IPS DF 4.7 (cell line): ENCODE measurements around the gene NOS1.

Experiments used
- DNase-seq: peaks from one replicate; pipeline ENCODE4 v3.0.0-alpha.2; 2013; ENCODE audit warnings: low spot score; ENCODE audit errors: extremely low read depth

Gene NOS1

DNA sequence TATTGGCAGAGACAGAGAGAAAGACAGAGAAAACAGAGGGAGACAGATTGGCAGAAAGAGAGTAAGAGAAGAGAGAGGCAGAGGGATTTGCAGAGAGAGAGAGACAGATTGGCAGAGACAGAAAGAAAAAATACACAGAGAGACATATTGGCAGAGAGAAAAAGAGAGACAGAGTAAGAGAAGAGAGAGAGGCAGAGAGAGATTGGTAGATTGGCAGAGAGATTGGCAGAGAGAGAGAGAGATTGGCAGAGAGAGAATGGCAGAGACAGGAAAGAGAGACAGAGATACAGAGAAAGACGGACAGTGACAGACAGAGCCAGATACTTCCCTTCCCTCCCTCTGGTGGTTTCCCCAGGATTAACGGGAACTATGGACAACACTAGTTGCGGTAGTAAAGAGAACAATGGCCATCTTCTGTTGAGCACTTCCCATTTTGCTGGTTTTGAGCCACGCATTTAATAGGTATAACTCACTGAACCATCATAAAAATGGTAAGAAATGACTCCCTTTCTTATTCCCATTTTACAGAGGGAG is 2.6 kb upstream of the NOS1 start:
- DNase-seq = no peak

DNA sequence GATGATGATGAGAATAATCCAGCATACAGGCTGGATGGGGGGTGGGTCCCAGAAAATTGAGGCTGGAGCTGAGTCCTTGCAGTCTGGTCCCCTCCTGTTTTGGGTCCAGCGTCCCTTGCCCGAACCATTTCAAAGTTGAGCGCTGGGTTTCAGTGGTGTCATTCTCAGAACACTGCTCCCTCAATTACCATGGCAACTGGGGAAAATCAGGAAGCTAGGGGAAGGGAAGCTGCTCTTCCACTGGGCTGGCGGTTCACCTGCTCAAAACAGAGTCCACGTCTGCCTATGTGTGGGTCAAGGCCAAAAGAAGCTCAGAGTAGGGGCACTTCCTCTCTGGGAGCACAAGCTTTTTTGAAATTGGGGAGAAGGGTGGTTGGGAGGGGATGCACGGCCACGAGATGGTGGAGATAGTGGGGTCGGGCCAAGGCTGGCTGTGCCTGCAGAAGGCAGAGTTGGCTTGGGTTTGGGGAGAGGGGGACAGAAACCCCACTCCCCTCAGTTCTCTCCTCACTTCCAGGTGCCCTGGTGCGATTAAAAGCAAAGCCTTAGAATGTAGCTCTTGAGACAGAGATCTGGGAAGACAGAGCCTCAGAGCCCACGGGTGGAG is 1.7 kb upstream of the NOS1 start:
- DNase-seq = no peak

DNA sequence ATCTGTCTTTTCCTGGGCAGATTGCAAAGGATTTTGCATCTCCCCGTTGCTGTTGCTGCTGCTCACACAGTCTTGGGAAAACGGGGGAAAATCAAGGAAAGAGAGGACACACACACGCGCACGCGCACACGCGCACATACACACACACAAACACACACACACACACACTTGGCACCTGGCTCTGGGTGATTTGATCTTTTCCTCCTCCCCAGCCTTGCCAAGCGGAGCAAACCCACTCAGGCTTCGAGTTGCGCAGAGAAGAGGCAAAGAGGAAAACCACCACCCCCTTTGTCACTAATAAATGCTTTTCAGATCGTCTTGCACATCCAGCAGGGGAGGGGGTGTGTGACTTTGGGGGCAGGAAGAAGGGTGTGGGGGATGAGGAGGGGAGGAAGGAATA is 965 bp upstream of the NOS1 start:
- no peak for DNase-seq

DNA sequence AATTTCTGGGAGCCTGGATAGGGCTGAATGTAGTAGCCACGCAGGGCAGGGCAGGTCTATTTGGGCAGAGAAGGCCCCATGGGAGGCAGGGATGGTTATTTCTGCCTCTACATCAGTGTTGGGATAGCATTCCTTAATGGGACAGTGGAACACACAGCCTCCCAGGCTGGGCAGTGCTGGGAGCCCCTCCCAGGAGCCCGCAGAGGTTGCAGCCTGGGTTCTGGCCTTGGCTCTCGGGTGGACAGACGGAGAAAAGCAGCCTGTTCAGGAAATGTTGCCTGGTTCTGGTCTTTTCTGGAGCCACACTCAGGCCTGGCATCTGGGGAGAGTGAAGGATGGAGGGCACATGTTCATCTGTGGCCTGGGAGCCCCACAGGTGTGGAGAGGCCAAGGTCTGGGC is 479 bp upstream of the NOS1 start:
- DNase-seq = no peak

DNA sequence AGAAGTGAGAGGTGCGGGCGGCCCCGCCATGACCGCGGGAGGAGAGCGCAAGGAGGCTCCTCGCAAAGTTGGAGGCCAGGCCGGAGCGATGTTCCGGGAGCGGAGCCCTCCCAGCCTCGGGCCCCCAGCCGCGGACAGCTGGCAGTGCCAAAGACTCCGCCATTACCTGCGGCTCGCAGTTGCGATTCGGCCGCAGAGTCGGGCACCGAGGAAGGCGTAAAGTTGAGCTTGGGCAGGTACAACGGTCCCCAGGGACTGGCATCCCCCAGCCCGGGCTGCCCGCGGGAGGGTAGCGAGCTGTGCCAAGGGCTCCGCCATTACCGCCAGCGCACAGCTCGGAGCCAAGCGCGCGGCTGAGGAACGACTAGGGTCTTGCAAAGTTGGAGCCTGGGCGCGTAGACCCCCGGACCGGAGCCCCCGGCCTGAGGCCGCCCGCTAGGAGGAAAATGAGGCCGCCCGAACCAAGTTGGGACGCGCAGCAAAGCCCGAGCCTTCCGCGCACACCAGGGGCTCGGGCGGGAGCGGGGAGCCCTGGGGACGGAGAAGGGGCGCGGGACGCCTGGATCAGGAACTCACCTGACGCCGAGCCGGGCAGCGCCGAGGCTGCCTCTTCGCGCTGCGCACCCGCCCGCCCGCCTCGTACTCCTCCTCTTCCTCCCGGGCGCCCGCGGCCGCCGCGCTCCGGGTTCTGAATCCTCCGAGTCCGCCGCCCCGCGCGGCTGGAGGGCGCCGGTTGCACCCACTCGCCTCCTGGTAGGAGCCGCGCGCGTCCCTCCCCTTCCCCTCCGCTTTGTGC is 677 bp downstream of the NOS1 start:
- DNase-seq = no peak

DNA sequence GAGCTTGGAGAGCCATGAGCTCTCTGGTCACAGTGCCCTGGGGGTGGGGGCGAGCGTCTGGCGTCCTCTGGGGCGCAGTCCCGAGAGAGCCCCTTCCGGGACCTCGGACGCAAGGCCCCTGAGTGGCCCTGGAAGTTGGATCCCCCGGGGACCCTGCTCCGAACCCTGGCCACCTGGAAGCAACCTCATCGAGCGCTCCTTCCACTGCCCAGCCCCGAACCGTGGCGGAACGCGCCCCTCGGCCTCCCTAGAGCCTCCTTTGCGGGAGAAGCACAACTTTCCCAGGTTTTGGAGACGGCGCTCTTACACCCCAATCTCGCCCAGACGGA is 1.2 kb downstream of the NOS1 start:
- no peak for DNase-seq

DNA sequence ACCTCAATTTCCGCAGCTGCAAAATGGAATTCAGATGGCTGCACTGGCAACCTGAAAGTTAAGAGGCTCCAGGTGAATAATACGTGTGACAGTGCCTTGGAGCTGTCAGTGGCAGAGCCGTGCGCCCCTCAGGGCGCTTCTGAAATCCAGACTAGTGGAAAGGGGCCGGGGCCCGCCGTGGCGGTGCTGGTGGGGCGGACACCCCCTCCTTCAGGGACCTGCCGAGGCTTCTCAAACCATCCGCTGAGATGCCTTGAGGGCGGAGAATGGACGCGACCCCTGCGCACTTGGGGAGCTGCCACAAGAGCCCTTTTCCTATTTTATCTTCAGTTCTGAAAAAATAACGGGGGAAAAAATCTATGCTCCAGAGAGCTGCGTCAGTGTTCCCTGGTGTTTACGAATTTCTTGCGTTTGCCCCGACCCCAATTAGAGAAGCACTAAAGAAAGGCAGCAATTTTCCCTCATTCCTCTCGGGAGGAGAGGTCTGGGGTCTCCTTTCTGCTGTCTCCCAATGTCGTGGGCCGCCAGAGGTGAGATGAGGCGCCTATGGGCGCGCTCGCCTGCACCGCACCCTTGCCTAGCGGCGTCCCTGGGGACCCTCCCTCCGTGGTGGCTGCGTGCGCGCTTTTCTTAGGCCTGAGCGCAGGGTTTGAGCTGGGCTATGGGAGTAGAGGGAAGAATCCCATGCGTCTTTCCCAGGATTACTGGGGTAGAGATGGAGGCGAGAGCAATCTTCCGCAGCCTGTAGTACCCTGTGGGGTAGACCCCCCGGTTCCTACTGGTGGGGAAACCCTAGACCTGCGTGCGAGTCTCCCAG is 2.2 kb downstream of the NOS1 start:
- no peak for DNase-seq

DNA sequence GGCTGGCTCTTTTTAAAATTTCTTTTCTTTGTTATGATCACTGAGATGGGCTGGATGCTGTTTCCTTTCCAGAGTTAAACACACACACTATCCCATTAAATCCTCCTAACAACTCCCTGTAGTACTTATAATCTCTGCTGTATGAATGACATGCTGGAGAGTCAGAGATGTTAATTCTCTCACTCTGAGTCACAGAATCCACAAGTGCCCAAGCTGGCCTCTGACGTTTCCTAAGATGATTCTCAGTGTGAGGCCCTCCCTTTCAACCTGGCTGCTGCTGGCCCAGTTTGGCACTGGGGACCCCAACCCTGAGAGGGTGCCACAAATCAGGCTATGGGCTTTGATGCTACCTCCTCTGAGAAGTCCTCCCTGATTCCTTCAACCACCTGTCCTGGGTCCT is 5.4 kb downstream of the NOS1 start:
- DNase-seq = no peak

DNA sequence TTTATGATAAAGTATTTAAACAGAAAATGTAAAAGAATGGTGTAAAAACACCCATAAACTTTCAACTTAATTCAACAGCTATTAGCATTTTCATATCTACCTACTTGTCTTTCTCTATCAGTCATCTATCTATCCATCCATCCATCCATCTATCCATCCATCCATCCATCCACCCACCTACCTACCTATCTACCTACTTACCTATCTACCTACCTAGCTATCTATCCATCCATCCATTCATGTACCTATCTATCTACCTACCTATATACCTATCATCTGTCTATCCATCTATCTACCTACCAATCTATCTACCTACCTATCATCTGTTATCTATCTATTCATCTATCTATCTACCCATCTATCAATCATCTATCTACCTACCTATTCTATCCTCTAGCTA is 8.5 kb downstream of the NOS1 start:
- DNase-seq = no peak

DNA sequence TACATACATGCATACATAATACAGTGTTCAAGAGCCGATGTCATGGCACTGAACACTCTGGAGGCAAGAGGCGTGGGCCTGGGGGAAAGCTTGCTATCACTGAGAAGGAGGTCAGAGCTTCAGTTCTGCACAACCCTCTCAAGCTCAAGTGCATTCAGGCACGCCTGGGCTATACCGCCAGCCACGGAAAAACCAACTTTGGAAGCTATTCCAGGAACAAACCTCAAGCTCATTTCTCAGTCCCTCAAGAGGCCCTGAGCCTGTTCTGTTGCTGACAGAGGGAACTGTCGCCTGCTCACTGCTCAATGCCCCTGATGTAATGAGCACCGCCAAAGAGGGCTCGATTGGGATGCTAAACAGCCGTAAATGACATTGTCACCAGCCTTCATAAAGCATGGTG is 9.2 kb downstream of the NOS1 start:
- no peak for DNase-seq

DNA sequence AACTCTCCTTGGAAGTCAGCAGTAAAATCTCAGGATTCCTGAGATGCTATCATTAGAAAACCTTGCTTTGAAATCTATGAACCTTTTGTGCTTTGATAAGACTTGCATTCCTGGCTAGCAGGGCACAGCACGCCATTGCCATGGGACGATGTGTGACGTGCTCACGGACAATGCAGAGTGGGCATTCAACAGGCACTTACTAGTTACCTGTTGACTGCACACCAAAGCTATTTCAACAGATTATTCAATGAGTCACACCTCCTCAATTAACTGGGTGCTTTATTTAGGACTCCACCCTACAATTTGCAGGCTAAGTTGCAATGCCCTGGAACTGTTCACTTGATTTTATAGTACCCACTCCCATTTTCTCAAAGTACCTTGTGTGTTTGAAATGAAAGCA is 11.3 kb downstream of the NOS1 start:
- no peak for DNase-seq

DNA sequence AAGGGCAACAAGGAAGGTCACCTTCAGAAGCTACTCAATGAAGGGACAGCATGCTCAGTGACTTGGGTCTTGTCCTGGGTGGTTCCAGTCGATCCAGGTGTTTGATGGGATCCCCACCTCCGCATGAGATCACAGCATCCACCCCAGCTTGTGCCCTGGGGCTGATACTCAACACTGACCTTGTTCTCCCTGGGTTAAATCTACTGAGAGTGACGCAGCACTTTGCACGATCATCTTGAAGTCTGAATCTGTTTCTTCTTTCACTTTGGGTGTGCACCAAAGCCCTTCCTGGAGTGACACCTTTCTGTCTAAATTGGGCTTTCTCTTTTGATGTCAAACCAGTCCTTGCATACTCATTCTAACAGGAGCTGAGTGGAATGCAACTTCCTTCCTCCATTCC is 13.8 kb downstream of the NOS1 start:
- no peak for DNase-seq

DNA sequence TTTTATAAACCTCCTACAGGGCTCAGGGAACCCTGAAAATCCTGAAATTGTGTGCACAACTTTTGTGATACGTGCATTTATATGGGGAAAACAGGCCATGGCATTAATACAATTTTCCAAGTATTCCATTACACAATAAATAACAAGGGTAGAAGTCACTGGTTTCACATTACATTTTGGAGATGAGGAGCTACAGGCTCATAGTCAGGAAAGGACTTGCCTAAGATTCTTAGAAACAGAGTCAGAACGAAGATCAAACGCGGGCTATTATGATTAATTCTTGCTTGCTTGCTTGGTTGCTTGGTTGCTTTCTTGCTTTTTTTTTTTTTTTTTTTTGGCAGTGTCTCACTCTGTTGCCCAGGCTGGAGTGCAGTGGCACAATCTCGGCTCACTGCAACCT is 16.7 kb downstream of the NOS1 start:
- DNase-seq = no peak

DNA sequence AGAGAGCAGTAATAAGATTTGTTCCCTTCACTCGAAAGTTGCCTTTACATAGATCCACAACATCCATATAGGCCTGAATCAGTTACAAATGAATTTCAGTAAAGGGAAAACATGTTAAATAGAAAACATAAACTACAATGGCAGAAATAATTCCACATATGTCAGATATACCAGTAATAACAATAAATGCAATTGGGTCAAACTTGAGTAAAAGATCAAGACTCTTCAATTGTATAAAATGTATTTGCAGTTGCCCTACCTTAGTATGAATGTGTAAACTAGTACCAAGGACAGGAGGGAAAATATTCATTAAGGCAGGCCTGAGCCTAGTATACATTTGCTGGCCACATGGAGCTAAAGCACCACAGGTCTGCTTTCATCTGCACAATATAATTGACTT is 17.6 kb downstream of the NOS1 start:
- DNase-seq = no peak

DNA sequence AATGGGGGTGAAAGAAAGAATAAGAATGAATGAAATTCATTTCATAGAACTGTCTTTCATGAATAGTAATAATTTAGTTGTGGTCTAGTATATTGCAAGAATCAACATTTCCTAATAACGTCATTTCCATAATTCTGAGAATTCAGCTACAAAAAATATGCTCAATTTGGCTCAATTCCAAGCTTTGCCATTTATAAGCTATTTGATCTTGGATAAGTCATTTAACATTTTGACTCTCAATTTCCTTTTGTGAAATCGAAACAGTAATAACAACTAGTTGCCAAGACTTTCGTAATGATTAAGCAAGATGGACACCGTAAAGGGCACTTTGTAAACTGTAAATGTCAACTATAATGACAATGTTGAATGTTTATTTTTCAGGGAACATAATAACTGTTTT is 18.1 kb downstream of the NOS1 start:
- no peak for DNase-seq

DNA sequence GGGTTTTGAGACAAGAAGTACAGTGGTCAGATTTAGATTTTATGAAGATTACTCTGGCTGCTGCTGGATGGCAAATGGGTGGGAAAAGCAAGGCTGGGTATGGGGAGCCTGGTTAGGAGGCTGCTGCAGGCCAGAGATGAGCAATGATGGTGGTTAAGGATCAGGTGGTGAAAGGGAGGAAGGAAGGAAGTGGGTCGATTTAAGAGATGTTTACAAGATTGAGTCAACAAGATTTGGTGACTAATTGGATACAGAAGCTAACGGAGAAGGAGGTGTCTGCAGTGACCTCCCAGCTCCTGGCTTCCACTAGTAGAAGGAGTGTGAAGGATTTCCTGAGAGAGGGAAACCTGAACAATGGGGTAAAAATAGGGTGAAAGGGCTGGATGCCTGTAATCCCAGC is 18.7 kb downstream of the NOS1 start:
- DNase-seq = no peak

DNA sequence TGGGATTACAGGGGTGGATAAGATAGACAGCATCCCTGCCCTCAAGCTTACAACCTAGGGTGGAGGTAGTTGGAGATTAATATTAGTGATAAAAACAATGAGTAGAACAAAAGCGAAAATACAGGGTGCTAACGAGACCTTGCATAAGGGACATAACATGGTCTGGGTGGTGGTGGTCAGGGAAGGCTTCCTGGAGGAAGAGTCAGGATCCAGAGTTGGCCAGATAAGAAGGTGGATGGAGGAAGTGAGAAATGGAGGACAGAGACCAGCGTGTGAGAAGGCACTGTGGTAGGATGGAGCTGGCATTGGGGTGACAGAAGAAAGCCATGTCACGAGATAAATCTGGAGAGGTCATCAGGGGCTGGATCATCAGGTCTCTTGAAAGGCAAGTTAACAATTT is 19.2 kb downstream of the NOS1 start:
- no peak for DNase-seq

DNA sequence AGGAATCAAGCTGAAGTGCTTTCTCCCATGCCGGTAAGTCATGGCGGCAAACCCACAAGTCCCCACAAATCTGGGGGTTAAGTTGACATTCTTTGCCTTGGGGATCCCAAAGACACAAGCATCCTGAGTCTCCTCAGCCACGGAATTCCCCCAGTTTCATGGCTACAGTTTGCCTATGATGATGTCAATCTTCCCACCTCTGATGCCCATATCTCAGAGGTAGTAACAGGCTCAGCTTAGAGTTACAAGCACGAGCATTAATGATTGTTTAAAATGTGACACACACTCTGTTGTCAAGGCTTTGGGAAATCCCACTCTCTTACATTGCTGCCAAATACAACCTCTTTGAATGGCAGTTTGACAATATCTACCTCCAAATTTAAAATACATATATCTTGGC is 22.3 kb downstream of the NOS1 start:
- no peak for DNase-seq

DNA sequence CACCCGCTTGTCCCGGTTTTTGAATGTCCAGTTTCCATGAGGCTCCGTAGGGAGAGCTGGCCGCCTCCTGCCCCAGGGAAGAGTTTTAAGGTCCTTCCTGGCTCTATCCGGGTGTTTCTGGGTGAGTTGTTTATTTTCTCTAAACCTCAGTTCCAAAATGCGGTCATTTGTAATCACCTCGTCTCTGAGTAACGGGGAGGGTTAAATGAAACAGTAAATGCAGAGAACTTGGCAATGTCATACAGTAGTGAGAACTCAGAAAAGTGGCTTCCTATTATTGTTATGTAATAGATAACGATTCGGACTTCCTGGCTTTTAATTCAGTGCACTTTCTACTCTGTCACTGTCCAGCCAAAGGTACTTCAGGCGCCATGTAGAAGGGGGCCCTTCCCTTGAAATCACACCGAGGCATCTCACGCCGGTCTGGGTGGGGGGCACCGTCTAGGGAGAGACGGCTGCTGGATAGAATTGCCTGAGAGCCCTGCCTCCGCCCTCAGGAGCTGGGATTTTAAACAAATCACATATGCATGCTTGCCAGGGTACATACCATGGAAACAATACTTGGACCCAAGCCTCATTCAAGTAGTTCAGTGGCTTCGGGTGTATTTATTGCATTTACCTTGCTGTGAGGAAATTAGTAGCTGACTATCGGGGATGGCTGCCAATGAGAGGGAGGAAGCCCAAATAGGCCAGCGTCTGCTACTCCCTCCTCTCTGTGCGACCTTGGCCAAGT is 26.4 kb downstream of the NOS1 start:
- no peak for DNase-seq

DNA sequence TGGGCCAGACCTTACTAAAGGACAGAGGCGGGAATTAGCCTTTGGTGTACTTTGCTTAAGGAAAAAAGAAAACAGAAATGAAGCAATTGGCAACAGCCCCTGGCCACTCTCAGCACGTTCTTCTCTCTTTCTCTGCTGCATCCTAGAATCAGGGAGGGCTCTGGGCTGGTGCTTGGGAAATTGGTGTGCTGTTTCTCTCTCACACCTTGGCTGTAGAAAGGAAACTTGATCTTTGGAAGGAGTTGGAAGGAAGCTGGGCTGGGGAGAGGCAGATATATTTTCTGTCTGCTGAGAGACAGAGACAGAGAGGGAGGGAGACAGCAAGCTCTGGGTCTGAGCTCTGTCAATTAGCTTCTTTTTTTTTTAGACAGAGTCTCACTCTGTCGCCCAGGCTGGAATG is 27.4 kb downstream of the NOS1 start:
- DNase-seq = no peak

DNA sequence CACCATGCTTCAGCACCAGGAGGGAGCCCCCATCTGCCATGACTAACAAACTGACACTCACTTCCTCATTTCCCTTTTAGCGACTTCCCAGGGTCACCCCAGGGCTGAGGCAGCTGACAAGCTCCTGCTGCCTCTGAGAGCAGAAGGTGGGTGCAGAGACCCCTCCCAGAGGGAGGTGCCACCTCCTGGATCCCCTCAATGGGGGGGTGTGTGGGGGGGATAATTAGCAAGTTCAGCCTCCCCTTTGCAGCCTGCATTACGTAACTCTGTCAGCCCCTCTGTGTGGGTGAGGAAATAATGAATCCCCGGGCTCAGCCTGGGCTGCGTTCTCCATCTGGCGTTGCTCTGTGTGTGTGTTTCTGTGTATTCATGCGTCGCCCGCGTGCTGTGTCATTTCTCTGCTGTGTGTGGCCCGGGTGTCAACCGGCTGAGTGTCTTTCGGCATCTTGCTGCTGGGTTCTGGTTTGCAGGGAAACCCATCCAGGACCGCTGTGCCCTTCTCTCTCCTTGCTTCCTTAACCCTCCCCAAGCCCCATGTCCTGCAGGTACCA is 28.0 kb downstream of the NOS1 start:
- no peak for DNase-seq

DNA sequence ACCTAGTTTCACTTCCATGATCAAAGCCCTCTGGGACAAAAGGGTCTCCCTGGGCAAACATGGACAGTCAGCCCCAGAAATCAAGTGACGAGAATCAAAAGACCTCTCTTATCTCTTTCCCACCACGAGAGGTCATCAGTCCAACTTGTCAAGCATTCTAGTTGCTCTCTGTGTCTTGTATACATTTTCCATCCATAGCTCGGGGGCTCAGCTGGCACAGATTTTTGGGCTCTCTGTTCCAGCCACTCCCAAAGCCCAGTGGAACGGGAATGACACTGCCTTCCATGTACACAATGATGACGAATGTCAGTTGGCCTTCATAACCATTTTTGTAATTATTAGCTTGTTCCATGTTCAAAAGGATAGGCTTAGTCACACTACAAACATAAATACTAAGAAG is 29.7 kb downstream of the NOS1 start:
- no peak for DNase-seq
